ENCODE measurements around the gene FXYD2. TPM values are rescaled to one million over a fixed set of nuclear protein-coding genes. Genes with fewer than 3 reads are reported as not detected.
A peak's percentile ranks its signal among the peaks of the same experiment; 100 is the strongest.

The FXYD2 gene
- total and polyA plus RNA-seq, 2 of the 8 experiments (the other 6 are each of a cell fraction or from before 2014, with no cell fraction given) = 0.89 to 1.1 TPM

DNA sequence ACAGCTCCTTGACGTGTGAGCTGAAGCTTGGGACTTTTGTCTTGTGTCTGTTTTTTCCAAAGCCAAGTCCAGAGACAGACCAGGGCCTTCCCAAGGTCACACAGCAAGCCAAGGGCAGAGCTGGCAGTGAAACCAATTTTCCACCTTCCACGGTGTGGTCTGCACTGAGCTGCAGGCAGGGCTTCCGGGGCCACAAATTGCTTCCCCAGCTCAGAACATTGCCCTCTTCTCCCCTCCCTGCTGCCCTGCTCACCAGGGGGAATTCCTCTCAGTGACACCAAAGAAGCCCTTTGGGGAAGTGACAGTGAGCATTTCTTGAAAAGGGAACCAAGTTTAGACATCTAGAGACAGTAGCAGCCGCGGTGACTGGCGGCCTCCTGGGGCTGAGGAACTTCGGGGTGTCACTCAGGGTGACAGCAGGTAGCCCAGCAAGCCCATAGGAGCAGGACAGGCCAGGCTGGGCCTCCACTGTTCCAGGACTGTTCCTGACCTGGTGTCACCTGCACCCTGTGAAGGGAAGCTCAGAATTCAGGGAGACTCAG lies 9.2 kb downstream of the FXYD2 start:
- H4K20me1 ChIP-seq (replicated peaks in 1 of 2; ENCODE audit: control insufficient read depth in 1 of 2, insufficient read depth in 2 of 2, low read length in 2 of 2) = no peaks in the 10 kb centered on the region
- H2BK15ac ChIP-seq (ENCODE audit: low read length) = no peak overlapping the region
- no peak overlapping the region for H2AK5ac ChIP-seq (ENCODE audit: low read depth, low read length)
- no peak overlapping the region for H3K4me3 ChIP-seq (ENCODE audit: extremely low read depth in 1 of 4, insufficient read depth in 2 of 4, low read depth in 3 of 4, low read length in 4 of 4)
- no peaks in the 10 kb centered on the region for H3K36me3 ChIP-seq (ENCODE audit: control insufficient read depth in 2 of 4, insufficient read depth in 4 of 4, low read length in 3 of 4)
- H3K56ac ChIP-seq (replicated peaks; ENCODE audit: insufficient read length, low read depth, low read length) = no peak overlapping the region
- H2BK5ac ChIP-seq (ENCODE audit: low read depth, low read length) = no peak overlapping the region
- H4K91ac ChIP-seq (replicated peaks; ENCODE audit: insufficient read length, low read length) = peak overlapping the region; percentile 17
- H3K4me1 ChIP-seq (replicated peaks in 1 of 4; ENCODE audit: control insufficient read depth in 3 of 4, insufficient read depth in 4 of 4, low read length in 3 of 4) = peaks cover 0 to 30% (median 17%) of the 10 kb centered on the region in 4 experiments; a peak in 6 of 7 replicates
- H4K8ac ChIP-seq (ENCODE audit: extremely low read depth, insufficient read depth, low read length) = peak overlapping the region; percentile 86; the same call in 1 of the 2 replicates
- ChIA-PET POLR2A (ENCODE audit: partially characterized antibody) (no interaction called here), CTCF (ENCODE audit: partially characterized antibody) (interaction anchor here (0.5 to 9.7 kb wide), 23 partner anchors 8 to 1567 kb away, joined by 3 to 163 read pairs (median 5); partner anchors contain the start of gene FXYD2)
- no peak overlapping the region; a peak in 1 of 4 replicates for H3K4me2 ChIP-seq (ENCODE audit: insufficient read depth in 1 of 2, low read depth in 2 of 2, low read length in 2 of 2)
- no peak overlapping the region for H4K5ac ChIP-seq (ENCODE audit: insufficient read length, low read depth, low read length)
- H3K79me2 ChIP-seq (ENCODE audit: control insufficient read depth in 1 of 2, insufficient read depth in 2 of 2, low read length in 2 of 2) = no peaks in the 10 kb centered on the region
- TF ChIP-seq SP4 (IDR thresholded peaks at IDR 0.05; ENCODE audit: low read length) = no peak
- no peak for TF ChIP-seq POLR2A (IDR thresholded peaks at IDR 0.05; ENCODE audit: control extremely low read depth in 1 of 2, low read depth in 2 of 2, low read length in 2 of 2)
- TF ChIP-seq RFX5 (IDR thresholded peaks at IDR 0.05; ENCODE audit: borderline replicate concordance, low read depth, low read length) = no peak
- no peak for TF ChIP-seq RNF2 (IDR thresholded peaks at IDR 0.05; ENCODE audit: borderline replicate concordance, low read depth, low read length, missing control alignments, poor library complexity, severe bottlenecking)
- no peak for TF ChIP-seq CEBPB (IDR thresholded peaks at IDR 0.05; ENCODE audit: low read depth, low read length)
- TF ChIP-seq CHD1 (IDR thresholded peaks at IDR 0.05; ENCODE audit: low read depth, low read length) = no peak
- no peak for TF ChIP-seq POLR2AphosphoS5 (IDR thresholded peaks at IDR 0.05; ENCODE audit: low read depth, low read length)
- no peak for TF ChIP-seq TCF12 (IDR thresholded peaks at IDR 0.05; ENCODE audit: low read depth, low read length)
- TF ChIP-seq, protein P1, sequence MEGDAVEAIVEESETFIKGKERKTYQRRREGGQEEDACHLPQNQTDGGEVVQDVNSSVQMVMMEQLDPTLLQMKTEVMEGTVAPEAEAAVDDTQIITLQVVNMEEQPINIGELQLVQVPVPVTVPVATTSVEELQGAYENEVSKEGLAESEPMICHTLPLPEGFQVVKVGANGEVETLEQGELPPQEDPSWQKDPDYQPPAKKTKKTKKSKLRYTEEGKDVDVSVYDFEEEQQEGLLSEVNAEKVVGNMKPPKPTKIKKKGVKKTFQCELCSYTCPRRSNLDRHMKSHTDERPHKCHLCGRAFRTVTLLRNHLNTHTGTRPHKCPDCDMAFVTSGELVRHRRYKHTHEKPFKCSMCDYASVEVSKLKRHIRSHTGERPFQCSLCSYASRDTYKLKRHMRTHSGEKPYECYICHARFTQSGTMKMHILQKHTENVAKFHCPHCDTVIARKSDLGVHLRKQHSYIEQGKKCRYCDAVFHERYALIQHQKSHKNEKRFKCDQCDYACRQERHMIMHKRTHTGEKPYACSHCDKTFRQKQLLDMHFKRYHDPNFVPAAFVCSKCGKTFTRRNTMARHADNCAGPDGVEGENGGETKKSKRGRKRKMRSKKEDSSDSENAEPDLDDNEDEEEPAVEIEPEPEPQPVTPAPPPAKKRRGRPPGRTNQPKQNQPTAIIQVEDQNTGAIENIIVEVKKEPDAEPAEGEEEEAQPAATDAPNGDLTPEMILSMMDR (IDR thresholded peaks at IDR 0.05; ENCODE audit: control extremely low read depth in 1 of 3, insufficient read depth in 1 of 3, low read depth in 1 of 3, low read length in 3 of 3) = no peak
- no peak for TF ChIP-seq TBP (IDR thresholded peaks at IDR 0.05; ENCODE audit: low read depth, low read length)
- TF ChIP-seq CHD2 (IDR thresholded peaks at IDR 0.05; ENCODE audit: low read length) = no peak
- no peak for TF ChIP-seq BRCA1 (IDR thresholded peaks at IDR 0.05; ENCODE audit: low read depth, low read length)
- H3K27ac ChIP-seq (ENCODE audit: low read depth, low read length) = no peak overlapping the region
- H3K23ac ChIP-seq (ENCODE audit: insufficient read length) = no peak overlapping the region
- 94% methylated on average over 7 of the region's 7 CpGs; no CpG with 5 or more reads in 1 of the 2 experiments for WGBS, 2 experiments (ENCODE audit: extremely low coverage in 1 of 2, insufficient coverage in 1 of 2, insufficient read length in 1 of 2, insufficient replicate concordance in 2 of 2, low coverage in 1 of 2, low lambda C conversion rate in 2 of 2, missing lambda C conversion rate in 1 of 2)
- no peak overlapping the region for H3K14ac ChIP-seq (ENCODE audit: insufficient read length)
- no peak overlapping the region for H3K18ac ChIP-seq (ENCODE audit: extremely low read depth, low read length)
- FAIRE-seq = no peak
- H3K27me3 ChIP-seq (replicated peaks in 1 of 4; ENCODE audit: control insufficient read depth in 3 of 4, extremely low read depth in 1 of 4, insufficient read depth in 3 of 4, low read length in 3 of 4) = no peaks in the 10 kb centered on the region; a peak in 1 of 7 replicates
- no peak overlapping the region for H3K4ac ChIP-seq (replicated peaks; ENCODE audit: insufficient read length, low read depth, low read length)
- H3K9me3 ChIP-seq (ENCODE audit: insufficient read depth in 2 of 2, low read depth in 1 of 2, low read length in 1 of 2) = no peaks in the 10 kb centered on the region
- peak overlapping the region; percentile 34 for H2BK120ac ChIP-seq (replicated peaks; ENCODE audit: low read depth, low read length)
- DNase-seq (ENCODE audit: low read depth in 1 of 2, low spot score in 2 of 2) = no peak
- no peak overlapping the region; the same call in 1 of the 2 replicates for H2BK12ac ChIP-seq (ENCODE audit: low read depth, low read length)
- no peak overlapping the region for H3K9ac ChIP-seq (replicated peaks in 1 of 4; ENCODE audit: extremely low read depth in 1 of 4, low read depth in 3 of 4, low read length in 3 of 4)
- H2BK20ac ChIP-seq (ENCODE audit: low read length) = 0 out of 2 replicates have a peak overlapping the region, but pooled peaks have one; percentile 66
- no peak overlapping the region for H2AFZ ChIP-seq (ENCODE audit: low read length)
- H3K23me2 ChIP-seq (ENCODE audit: low read depth, low read length) = no peaks in the 10 kb centered on the region; the same call in 1 of the 2 replicates
- H3K79me1 ChIP-seq (ENCODE audit: low read depth, low read length) = no peaks in the 10 kb centered on the region
